ENCODE results near the gene ADAMTS14. TPM values are rescaled to one million over a fixed set of nuclear protein-coding genes. Genes with fewer than 3 reads are reported as not detected.

The ADAMTS14 gene
- polyA plus RNA-seq, 3 donors, result 0.05 TPM; not detected in 2

DNA sequence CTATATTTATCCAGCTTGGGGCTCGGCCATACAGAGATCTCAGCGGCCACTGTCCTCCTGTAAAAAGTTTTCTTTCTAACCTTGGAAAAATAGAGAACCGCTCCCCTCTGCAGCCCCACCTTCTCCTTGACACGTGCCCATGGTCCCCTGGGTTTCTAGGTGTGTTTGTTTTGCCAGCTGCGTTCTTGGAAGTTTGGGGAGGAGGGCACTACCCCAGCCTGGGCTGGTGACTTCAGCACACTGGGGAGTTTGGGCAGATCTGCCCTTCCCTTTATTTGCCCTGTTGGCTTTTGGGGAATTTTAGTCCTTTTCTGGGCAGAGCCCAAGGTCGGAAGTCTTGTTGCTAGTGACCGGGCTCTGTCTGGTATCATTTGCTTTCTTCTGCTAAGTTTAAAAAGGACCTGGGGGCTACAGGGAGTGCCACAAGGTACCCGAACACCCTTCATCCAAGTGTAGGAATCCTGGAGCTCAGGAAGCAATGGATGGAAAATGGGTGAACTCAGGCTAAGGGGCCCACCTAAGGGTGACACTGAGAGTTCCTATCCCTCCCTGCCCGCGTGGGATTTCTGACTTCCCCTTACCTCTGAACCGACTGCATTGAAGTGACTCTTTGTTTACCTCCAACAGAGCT, 1.7 kb downstream of the ADAMTS14 start:
- H3K4me3 Mint-ChIP-seq, result no peak overlapping the region
- Histone ChIP-seq H3K27ac (ENCODE audit: low read depth in 1 of 2, low read length in 2 of 2) (no peak overlapping the region), H3K9me3 (replicated peaks in 1 of 2; ENCODE audit: control insufficient read depth in 1 of 2, insufficient read depth in 1 of 2, low read length in 2 of 2) (no peaks in the 10 kb centered on the region), H3K4me2 (replicated peaks; ENCODE audit: extremely low read depth, low read length, poor library complexity, severe bottlenecking) (no peak overlapping the region), H3K27me3 (ENCODE audit: control insufficient read depth in 2 of 2, insufficient read depth in 2 of 2, low read length in 2 of 2) (peaks cover 16 to 21% of the 10 kb centered on the region in 2 donors), H3K79me2 (ENCODE audit: insufficient read depth, low read length) (no peaks in the 10 kb centered on the region), H4K20me1 (ENCODE audit: insufficient read depth, low read length) (no peaks in the 10 kb centered on the region), H2AFZ (ENCODE audit: insufficient read depth, low read depth, low read length, poor library complexity, severe bottlenecking) (no peak overlapping the region), H3K9ac (ENCODE audit: insufficient read depth, low read length, poor library complexity, severe bottlenecking) (no peak overlapping the region), H3K4me3 (replicated peaks in 1 of 3; ENCODE audit: low read depth in 2 of 3, low read length in 3 of 3) (no peak overlapping the region), H3K4me1 (ENCODE audit: control insufficient read depth in 1 of 2, insufficient read depth in 2 of 2, low read length in 2 of 2) (peaks cover 2 to 9% of the 10 kb centered on the region in 2 donors), H3K36me3 (replicated peaks in 1 of 2; ENCODE audit: control insufficient read depth in 1 of 2, insufficient read depth in 2 of 2, low read length in 2 of 2) (no peaks in the 10 kb centered on the region)
- H3K4me1 Mint-ChIP-seq, result peaks cover 8% of the 10 kb centered on the region
- H3K9me3 Mint-ChIP-seq, result peaks cover 0 to 5% (median 0%) of the 10 kb centered on the region in 7 donors
- WGBS (ENCODE audit: insufficient coverage), result 64% methylated on average over 6 of the region's 11 CpGs
- peaks cover 27 to 42% (median 35%) of the 10 kb centered on the region in 3 donors for H3K27me3 Mint-ChIP-seq (ENCODE audit: low read depth in 3 of 3)
- H3K27ac Mint-ChIP-seq, result no peak overlapping the region
- H3K36me3 Mint-ChIP-seq, result no peaks in the 10 kb centered on the region
- TF ChIP-seq, protein P1, sequence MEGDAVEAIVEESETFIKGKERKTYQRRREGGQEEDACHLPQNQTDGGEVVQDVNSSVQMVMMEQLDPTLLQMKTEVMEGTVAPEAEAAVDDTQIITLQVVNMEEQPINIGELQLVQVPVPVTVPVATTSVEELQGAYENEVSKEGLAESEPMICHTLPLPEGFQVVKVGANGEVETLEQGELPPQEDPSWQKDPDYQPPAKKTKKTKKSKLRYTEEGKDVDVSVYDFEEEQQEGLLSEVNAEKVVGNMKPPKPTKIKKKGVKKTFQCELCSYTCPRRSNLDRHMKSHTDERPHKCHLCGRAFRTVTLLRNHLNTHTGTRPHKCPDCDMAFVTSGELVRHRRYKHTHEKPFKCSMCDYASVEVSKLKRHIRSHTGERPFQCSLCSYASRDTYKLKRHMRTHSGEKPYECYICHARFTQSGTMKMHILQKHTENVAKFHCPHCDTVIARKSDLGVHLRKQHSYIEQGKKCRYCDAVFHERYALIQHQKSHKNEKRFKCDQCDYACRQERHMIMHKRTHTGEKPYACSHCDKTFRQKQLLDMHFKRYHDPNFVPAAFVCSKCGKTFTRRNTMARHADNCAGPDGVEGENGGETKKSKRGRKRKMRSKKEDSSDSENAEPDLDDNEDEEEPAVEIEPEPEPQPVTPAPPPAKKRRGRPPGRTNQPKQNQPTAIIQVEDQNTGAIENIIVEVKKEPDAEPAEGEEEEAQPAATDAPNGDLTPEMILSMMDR (IDR thresholded peaks at IDR 0.05), result no peak
- intact Hi-C loops (cut with micrococcal nuclease), result no loop called here
- DNase-seq, result no peak

DNA sequence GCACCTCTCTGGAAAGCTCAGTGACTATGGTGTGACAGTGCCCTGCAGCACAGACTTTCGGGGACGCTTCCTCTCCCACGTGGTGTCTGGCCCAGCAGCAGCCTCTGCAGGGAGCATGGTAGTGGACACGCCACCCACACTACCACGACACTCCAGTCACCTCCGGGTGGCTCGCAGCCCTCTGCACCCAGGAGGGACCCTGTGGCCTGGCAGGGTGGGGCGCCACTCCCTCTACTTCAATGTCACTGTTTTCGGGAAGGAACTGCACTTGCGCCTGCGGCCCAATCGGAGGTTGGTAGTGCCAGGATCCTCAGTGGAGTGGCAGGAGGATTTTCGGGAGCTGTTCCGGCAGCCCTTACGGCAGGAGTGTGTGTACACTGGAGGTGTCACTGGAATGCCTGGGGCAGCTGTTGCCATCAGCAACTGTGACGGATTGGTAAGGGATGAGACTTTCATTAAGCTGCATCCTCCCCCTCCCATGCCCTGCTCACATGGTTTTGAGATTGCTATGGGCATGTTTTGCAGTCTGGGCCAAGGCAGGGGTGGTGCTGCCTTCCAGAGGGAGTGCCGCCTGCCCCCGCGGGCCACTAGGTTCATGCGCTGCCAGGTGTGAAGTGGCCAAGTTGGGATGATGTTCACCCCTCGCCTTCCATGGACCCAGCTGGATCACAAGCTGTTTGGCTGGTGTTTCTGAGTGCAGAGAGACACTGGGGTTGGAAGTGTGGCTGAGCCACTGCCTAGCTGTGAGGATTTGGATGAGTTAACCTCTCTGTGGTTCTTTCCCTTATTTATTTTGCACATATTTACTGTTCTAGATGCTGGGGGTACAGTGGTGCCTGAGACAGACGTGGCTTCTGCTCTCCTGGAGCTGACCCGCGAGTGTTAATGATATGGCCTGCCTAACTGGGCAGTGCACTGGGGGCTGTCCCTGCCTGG, 2.5 kb downstream of the ADAMTS14 start:
- Histone ChIP-seq H3K79me2 (ENCODE audit: insufficient read depth, low read length) (no peaks in the 10 kb centered on the region), H3K27me3 (ENCODE audit: control insufficient read depth in 2 of 2, insufficient read depth in 2 of 2, low read length in 2 of 2) (peaks cover 16 to 21% of the 10 kb centered on the region in 2 donors), H3K27ac (ENCODE audit: low read depth in 1 of 2, low read length in 2 of 2) (no peak overlapping the region), H4K20me1 (ENCODE audit: insufficient read depth, low read length) (no peaks in the 10 kb centered on the region), H3K9ac (ENCODE audit: insufficient read depth, low read length, poor library complexity, severe bottlenecking) (no peak overlapping the region), H3K4me1 (ENCODE audit: control insufficient read depth in 1 of 2, insufficient read depth in 2 of 2, low read length in 2 of 2) (peaks cover 2 to 9% of the 10 kb centered on the region in 2 donors), H3K36me3 (replicated peaks in 1 of 2; ENCODE audit: control insufficient read depth in 1 of 2, insufficient read depth in 2 of 2, low read length in 2 of 2) (no peaks in the 10 kb centered on the region), H2AFZ (ENCODE audit: insufficient read depth, low read depth, low read length, poor library complexity, severe bottlenecking) (no peak overlapping the region), H3K4me2 (replicated peaks; ENCODE audit: extremely low read depth, low read length, poor library complexity, severe bottlenecking) (no peak overlapping the region), H3K4me3 (replicated peaks in 1 of 3; ENCODE audit: low read depth in 2 of 3, low read length in 3 of 3) (no peak overlapping the region), H3K9me3 (replicated peaks in 1 of 2; ENCODE audit: control insufficient read depth in 1 of 2, insufficient read depth in 1 of 2, low read length in 2 of 2) (no peaks in the 10 kb centered on the region)
- peaks cover 0 to 4% (median 0%) of the 10 kb centered on the region in 7 donors for H3K9me3 Mint-ChIP-seq
- intact Hi-C loops (cut with micrococcal nuclease), result no loop called here
- H3K4me1 Mint-ChIP-seq, result peaks cover 8% of the 10 kb centered on the region
- H3K27ac Mint-ChIP-seq, result no peak overlapping the region
- no peaks in the 10 kb centered on the region for H3K36me3 Mint-ChIP-seq
- H3K27me3 Mint-ChIP-seq (ENCODE audit: low read depth in 3 of 3), result peaks cover 25 to 41% (median 33%) of the 10 kb centered on the region in 3 donors
- 89% methylated on average over 14 of the region's 24 CpGs for WGBS (ENCODE audit: insufficient coverage)
- DNase-seq, result no peak
- H3K4me3 Mint-ChIP-seq, result no peak overlapping the region
- TF ChIP-seq, protein P1 (IDR thresholded peaks at IDR 0.05), result no peak
